Ramos (cell line): ENCODE measurements around the gene C2CD2L.
"Not testable (repeated sequence)": the region's sequence is repeated elsewhere in the genome, so short reads cannot be mapped to it uniquely, and the experiment has no call there.

Source experiments
- in situ Hi-C: fragments of 300-500 bp; cut with MboI; formaldehyde crosslinking; loops from one replicate; pipeline ENCODE4 v1.14.3; 2022; ENCODE audit warnings: low sequenced_read_pairs; ENCODE audit not compliant: unreplicated experiment

The C2CD2L gene

DNA sequence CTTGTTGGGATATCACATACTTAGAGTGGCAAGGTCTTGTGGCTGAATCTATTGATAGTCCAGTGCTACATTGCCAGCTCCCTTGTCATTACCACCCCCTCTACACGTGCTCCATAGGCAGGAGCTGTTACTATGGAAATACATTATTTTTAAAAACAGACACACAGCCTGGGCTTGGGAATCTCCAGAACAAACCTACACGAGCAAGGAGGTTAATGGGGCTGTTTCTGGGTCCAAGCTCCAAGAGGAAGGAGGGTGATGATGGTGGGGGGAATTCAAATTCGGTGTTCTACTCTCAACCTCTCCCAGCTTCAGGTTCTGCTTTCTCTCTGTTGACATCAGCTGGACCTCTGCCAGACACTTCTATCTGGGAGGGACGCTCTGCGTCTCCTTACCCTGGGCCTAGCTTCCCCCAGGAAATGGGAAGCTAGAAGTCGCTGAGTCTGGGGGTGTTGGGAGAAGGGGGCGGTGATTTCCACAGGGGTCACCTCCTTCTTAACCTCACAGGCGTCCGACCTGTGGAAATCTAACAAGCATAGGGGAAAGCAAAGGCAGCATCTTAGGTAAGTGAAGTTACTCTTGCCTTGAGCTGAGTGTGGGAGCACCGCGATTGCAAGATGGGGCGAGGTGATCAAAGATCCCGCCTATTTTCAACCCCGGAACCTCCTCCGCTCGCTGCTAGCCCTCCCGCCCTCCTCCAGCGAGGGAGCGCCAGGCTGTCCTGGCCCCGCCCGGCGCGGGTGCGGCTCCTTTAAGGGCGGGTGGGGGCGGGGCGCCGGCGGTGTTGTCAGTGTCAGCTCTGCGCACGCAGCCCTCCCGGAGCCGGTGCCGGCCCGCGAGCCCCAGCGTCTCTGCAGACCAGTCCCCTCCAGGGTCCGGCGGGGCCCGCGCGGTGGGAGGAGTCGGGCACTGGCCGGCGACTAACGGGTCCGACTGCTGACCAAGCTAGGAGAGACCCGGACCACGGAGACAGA is at the start of gene C2CD2L:
Gene C2CD2L, plus strand, starts transcription at position 781 of the 974 bp plus-strand sequence. CDS start 398 bp downstream, outside the sequence.
- in situ Hi-C loops = no loop called here

DNA sequence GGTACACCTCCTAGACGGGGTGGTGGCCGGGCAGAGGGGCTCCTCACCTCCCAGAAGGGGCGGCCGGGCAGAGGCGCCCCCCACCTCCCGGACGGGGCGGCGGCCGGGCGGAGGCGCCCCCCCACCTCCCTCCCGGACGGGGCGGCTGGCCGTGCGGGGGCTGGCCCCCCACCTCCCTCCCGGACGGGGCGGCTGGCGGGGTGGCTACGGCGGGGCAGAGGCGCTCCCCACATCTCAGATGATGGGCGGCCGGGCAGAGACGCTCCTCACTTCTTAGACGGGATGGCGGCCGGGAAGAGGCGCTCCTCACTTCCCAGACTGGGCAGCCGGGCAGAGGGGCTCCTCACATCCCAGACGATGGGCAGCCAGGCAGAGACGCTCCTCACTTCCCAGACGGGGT is 48.0 kb upstream of the C2CD2L start:
- in situ Hi-C loops = not testable (repeated sequence)

DNA sequence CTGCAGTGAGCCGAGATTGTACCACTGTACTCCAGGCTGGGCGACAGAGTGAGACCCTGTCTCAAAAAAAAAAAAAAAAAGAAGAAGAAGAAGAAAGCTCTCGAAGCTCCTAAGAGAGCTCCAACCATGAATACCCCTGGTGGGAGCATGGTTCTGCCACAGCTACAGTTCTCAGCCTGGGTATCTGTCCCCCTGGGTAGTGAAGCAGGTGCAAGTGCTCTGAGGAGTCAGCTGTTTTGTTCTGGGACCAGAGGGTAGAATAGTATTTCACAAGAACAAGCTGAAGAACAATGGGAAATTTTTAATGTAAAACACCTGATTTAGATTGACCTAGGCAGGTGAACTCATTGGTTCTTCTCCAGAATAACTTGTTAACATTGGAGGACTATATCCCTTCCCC is 45.9 kb upstream of the C2CD2L start:
- in situ Hi-C loops = no loop called here

DNA sequence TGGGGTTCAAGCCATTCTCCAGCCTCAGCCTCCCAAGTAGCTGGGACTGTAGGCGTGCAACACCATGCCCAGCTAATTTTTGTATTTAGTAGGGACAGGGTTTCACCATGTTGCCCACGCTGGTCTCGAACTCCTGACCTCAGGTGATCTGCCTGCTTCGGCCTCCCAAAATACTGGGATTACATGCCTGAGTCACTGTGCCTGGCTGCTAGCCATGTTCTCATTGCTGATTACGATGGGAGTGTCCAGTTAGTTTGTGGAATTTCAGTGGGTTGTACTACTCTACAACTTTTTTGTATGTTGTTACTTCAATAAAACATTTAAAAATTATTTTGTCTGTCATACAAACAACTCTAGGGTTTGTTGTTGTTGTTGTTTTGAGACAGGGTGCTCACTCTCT is 44.4 kb upstream of the C2CD2L start:
- in situ Hi-C loops = no loop called here

DNA sequence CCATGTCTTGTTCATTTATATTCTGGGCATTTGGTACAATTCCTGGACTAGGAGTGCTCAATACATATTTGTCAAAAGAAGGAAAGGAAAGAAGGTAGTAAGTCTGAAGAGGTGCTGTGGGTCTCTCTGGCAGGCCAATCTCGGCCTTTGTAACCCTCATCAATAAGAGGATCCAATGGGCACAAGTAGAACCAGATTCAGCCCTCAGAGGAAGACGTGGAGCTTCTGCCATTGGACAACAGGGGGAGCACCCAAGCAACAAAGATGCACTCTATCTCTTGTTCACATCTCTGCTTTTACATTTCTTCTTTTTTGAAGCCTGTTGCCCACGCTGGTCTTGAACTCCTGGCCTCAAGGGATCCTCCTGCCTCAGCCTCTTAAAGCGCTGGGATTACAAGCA is 41.8 kb upstream of the C2CD2L start:
- in situ Hi-C loops = no loop called here

DNA sequence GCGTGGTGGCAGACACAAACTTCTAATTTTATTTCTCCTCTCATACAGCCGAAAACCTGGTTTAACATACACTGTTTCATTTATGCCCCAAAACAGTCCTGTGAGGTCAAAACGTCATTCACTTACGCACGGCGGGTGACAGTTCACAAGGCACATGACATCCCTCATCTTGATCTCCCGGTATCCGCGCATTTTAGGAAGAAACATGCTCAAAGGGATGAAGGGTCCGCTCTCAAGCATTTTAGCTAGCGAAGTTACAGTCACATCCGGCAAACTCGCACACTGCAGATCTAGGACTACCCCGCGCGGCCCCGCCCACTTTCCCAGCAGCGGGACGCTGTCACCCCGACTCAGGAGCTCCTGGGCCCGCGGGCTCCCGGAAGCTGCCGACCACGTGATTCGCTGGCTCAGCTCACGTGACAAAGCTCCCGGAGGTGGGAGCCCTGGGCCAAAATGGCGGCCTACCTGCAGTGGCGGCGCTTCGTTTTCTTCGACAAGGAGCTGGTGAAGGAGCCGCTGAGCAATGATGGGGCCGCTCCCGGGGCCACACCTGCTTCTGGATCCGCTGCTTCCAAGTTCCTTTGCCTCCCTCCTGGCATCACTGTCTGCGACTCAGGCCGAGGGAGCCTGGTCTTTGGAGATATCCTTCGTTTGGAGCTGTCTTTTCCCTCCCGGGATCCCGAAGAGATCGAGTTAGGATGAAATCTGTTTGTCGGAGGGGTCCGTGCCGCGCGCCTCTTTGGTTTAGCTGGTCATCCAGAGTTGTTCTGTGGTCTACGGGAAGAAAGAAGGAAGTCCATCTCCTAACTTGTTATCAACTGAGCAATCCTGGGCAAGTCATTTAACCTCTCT is 39.5 kb upstream of the C2CD2L start, which contains the start of gene VPS11:
Gene VPS11, plus strand, starts transcription at position 448 of the 852 bp plus-strand sequence. Its CDS starts 6 bp downstream, at position 454.
- in situ Hi-C loops = no loop called here

DNA sequence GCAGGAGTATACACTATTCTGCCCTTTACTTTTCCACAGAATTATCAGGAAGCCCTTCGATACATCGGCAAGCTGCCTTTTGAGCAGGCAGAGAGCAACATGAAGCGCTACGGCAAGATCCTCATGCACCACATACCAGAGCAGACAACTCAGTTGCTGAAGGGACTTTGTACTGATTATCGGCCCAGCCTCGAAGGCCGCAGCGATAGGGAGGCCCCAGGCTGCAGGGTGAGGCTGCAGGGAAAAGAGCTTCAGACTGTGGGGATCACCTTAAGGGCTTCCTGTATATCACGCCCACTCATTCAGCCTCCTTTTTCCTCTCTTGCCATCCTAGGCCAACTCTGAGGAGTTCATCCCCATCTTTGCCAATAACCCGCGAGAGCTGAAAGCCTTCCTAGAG is 29.3 kb upstream of the C2CD2L start:
- in situ Hi-C loops = no loop called here

DNA sequence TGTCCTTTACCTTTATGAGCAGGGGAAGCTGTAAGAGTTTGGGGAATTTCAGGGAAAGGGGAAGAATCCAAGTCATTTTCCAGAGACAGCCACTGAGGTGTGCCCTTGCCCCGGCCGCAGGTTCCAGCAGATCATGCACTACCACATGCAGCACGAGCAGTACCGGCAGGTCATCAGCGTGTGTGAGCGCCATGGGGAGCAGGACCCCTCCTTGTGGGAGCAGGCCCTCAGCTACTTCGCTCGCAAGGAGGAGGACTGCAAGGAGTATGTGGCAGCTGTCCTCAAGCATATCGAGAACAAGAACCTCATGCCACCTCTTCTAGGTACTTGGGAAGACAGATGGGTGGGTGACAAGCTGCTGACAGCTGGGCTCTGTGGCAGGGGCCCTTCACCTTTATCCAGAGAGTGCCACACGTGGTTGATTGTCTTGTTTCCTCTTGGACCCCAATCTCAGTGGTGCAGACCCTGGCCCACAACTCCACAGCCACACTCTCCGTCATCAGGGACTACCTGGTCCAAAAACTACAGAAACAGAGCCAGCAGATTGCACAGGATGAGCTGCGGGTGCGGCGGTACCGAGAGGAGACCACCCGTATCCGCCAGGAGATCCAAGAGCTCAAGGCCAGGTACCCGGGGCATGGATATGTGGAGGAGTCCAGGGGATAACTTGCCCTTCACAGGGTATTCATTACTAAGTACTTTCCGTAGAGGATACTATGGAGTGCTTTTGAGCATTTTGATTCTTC is 28.3 kb upstream of the C2CD2L start:
- in situ Hi-C loops = no loop called here

DNA sequence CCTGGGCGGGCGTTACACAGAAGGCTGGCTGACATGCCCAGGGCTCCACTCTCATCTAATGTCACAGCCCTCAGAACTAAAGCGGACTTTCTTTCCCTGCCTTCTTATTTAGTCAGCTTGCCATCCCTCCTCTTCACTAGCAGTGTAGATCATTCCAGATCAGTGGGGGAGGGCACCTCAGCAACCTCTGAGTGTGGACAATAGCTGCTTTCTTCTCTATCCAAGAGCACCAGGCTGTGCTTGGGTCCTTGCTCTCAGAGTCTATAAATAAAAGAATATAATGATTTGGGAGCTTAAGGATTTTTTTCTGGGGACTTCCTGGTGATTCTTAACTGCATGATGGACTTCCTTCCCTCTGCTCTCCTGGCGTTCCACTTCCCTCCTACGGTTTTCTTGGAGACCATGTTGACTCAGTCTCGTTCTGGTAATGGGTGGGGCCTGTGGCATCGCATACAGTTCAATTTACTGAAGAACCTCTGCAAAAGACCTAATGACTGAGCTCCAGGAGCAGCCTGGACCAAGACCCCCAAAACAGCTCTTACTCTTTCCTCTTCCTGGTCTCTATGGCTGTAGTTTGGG is 25.4 kb upstream of the C2CD2L start:
- in situ Hi-C loops = no loop called here

DNA sequence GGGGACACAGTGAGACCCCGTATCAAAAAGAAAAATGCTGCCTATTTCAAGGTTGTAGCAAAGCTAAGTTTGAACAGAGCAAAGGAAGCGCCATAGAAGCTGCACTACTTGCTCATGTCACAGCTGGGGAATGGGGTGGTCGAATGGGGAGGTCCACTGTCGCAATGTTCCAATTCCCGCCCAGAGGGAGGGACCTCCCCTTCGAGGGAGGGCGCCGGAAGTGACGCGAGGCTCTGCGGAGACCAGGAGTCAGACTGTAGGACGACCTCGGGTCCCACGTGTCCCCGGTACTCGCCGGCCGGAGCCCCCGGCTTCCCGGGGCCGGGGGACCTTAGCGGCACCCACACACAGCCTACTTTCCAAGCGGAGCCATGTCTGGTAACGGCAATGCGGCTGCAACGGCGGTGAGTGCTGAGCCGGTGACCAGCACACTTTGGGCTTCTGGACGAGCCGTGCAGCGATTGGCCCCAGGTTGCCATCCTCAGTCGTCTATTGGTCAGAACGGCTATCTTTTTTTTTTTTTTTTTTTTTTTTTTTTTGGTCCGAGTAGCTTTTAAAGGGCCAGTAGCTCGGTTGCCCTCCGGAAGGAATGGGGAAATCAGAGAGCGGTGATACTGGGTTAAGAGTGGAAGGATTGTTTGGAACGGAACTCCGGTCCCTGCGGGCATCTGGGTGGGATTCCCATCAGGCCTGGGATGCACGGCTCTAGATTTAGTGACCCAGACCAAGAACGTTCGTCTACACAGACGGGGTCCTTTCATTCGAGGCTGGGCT is 22.3 kb upstream of the C2CD2L start, which contains the start of gene HMBS:
Gene HMBS, plus strand, starts transcription at position 219 of the 774 bp plus-strand sequence. Its CDS starts 153 bp downstream, at position 372.
- in situ Hi-C loops = no loop called here

DNA sequence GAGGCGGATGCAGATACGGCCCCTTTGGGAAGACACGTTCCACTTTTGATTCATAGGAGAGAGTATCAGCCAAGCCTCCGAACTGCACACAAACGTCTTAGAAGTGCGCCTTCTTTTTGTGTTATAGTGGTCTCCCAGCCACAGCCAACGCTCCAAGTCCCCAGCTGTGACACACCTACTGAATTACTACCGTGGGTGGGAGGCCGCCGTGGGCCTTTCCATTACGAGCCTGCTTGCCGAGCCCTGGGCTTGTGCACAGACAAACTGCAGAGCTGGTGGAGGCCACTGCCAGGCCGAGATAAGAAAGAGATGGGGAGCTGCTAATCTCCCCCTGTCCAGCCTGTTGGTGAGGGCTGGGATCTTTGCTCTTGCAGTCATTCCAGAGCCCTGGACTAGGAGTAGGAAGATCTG is 21.7 kb upstream of the C2CD2L start:
- in situ Hi-C loops = no loop called here

DNA sequence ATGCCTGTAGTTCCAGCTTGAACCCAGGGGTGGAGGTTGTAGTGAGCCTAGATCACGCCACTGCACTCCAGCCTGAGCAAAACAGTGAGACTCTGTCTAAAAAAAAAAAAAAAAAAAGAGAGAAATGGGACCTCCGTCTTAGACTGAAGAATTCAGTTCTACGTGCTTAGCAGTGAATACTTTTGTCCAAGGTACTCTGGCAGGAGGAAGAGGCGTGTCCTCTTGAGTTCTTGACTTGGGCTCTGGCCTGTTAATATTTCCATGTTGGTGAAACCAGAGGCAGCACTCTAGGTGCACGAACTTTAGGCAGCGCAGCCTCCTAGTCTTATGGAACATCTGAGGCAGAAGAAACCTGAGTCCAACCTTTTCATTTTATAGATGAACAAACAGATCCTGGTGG is 20.0 kb upstream of the C2CD2L start:
- in situ Hi-C loops = no loop called here

DNA sequence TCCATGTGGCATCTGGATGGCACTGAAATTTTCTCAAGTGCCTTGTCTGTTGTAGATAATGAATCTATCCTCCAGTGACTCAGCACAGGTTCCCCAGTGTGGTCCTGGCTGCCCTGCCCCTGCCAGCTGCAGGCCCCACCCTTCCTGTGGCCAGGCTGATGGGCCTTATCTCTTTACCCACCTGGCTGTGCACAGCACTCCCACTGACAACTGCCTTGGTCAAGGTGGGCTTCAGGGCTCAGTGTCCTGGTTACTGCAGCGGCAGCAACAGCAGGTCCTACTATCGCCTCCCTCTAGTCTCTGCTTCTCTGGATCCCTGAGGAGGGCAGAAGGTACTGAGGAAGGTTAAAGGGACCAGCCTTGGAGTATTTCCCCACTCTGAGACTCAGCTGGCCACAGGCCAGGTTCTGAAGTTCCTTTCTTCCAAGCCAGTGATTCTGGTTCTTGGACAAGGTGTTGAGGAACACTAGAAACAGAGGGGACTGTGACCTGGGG is 19.4 kb upstream of the C2CD2L start:
- in situ Hi-C loops = no loop called here

DNA sequence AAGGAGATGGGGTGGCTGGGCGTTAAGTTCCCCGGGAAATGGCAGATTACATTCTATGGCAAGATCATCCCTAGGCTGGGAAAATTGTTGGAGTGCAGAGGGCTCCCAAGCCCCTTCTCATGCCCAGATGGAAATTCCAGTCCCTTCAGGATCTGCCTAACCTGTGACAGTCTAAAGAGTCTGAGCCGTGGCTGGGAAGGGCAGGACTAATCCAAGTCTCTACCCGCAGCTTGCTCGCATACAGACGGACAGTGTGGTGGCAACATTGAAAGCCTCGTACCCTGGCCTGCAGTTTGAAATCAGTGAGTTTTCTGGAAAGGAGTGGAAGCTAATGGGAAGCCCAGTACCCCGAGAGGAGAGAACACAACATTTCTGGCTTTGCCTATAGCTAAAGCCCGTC is 18.7 kb upstream of the C2CD2L start:
- in situ Hi-C loops = no loop called here

DNA sequence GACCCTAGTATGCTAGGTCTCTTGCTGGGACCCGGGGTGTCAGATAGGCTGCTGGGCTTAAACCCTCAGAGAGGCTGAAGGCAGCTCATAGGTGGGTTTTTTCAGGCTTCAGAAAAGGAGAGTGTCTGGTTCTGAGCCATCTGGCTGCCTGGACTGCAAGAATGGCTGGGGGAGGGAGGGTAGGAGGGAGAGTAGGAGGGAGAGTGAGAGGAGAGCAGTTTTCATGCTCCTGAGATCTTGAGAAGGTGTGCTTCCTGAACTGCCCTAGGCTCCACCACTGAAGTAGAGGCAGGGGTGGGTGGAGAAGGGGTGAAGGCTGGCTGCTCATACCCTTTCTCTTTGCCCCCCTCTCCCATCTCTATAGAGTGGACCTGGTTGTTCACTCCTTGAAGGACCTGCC is 17.8 kb upstream of the C2CD2L start:
- in situ Hi-C loops = no loop called here

DNA sequence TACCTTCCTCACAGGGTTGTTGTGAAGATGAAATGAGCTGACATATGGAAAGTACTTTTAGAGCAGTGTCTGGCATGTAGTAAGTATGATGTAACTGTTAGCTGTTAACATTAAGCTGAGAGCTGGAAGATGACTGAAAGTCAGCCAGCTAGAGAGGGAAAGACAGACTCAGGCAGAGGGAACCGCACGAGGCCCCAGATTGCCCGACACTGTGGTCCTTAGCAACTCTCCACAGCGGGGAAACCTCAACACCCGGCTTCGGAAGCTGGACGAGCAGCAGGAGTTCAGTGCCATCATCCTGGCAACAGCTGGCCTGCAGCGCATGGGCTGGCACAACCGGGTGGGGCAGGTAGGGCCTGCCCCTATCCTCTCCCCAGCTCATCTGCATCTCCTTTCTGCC is 16.0 kb upstream of the C2CD2L start:
- in situ Hi-C loops = no loop called here

DNA sequence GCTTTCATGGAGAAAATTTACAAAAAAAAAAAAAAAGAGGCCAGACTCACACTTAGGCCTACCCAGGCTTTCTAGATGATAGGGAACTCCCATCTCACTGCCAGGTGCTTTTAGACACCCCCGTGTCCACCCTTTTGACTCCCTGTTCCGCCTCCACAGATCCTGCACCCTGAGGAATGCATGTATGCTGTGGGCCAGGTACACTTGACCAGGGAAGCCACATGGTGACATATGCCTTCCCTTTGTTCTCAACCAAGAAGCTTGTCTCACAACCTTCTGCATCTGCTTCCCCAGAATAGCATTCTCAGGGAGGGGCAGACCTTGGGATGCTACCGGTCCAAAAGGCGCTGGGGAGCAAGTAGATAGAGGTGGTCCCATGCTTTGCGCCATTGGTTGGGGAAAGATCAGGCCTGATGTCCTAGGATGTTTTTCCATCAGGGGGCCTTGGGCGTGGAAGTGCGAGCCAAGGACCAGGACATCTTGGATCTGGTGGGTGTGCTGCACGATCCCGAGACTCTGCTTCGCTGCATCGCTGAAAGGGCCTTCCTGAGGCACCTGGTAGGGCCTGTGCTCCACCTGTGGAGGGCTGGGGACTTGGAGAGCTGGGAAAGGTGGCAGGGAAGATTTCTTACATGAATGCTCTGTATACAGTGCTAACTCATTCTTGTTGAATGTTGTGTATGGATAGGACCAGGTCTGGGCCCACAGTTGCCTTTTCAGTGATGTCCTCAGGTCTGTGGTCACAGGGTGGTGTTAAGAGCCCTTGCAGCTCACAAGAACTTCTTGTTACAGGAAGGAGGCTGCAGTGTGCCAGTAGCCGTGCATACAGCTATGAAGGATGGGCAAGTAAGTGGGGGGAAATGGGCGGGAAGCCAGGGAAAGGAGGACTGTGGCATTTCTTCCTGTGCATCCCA is 14.9 kb upstream of the C2CD2L start:
- in situ Hi-C loops = no loop called here
